M059J (cell line): ENCODE measurements around the gene RAB3B. TPM values are rescaled to one million over a fixed set of nuclear protein-coding genes. Genes with fewer than 3 reads are reported as not detected.
"Not testable (repeated sequence)": the region's sequence is repeated elsewhere in the genome, so short reads cannot be mapped to it uniquely, and the experiment has no call there.

Experiments
- DNase-seq: peaks from one replicate; pipeline ENCODE4 v3.0.0-alpha.2; 2012; ENCODE audit warnings: low read depth
- total RNA-seq: library from RNA; depleted of rRNA; stranded (reverse); fragments of >200 nt; shearing (Covaris generic); gene quantifications from 2 replicates; pipeline ENCODE4 v1.2.3, GENCODE V29; 2014

Gene RAB3B
- total RNA-seq, 1 experiment from 2014 or later = 12.6 TPM

DNA sequence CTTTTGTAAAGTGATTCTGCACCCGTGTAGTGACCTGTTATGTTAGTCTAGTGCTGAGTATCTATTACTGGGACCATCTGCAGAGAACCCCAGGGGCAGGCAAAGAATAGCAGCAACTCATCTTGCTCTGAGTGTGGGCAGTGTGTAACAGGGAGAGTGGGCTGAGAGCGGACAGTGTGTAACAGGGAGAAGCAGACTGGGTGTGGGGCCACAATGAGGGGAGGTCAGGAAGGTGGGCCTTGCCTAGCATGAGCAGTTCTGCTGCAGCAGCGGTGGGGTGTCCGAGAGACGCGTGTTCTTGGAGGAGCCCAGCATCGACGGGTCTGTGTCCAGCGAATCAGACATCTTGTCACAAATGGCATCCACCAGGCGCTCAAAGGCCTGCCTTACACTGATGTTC, 70.8 kb downstream of the RAB3B start:
- no peak for DNase-seq

DNA sequence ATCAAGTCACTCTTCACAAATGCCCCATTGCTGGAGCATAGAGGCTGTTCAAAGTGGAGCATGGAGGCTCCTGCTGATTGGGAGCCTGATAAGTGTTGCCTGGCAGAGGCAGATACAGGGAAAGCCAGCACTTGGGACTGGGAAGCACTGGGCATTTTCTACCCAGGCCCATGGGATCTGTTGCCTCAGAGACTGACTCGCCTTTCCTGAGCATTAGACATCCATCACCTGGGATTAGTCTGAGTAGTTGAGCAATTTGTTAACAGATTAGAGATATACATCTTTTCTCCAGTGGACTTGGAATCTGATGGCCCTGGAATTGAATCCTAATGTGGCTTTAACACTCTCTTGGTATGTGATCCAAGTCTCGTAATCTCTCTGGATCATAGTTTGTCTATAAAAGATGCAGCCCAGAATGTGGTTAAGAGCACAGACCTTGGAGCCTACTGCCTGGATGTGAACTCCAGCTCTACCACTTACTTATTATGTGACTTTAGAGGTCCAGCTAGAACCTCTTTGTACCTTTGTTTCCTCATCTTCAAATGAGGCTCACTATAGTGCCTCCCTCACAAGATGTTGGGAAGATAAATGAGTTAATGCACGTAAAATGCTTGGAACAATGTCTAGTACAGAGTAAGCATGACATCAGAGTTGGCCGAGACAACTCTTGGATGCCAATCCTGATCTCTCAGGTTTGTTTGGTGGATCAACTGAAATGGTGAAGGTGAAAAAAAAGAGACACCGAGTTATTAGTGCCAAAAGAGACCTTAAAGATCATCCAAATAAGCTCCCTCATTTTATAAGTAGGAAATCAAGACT, 73.7 kb downstream of the RAB3B start:
- DNase-seq = peak; percentile 79

- no peak for DNase-seq
Observed at GRCh38 chr1:51915951-51916350, 74.5 kb downstream of the RAB3B start.

DNA sequence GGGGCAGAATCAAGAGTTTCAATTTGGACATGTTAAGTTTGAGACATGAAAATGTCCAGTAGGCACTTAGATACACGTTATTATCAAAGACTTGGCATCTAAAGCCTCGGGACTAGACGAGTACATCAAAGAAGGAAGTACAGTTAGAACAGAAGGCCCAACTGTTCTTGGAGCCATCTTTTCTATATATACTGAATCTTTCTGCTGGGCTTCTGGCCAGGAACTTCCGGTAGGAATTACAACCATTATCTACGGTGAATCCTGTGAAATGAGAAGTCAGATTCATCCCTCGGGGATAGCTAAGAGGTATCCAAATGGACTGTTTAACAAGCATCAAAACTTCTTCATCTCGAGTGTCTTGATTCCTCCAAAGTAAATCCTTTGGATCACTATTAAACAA, 77.6 kb downstream of the RAB3B start:
- DNase-seq = no peak

DNA sequence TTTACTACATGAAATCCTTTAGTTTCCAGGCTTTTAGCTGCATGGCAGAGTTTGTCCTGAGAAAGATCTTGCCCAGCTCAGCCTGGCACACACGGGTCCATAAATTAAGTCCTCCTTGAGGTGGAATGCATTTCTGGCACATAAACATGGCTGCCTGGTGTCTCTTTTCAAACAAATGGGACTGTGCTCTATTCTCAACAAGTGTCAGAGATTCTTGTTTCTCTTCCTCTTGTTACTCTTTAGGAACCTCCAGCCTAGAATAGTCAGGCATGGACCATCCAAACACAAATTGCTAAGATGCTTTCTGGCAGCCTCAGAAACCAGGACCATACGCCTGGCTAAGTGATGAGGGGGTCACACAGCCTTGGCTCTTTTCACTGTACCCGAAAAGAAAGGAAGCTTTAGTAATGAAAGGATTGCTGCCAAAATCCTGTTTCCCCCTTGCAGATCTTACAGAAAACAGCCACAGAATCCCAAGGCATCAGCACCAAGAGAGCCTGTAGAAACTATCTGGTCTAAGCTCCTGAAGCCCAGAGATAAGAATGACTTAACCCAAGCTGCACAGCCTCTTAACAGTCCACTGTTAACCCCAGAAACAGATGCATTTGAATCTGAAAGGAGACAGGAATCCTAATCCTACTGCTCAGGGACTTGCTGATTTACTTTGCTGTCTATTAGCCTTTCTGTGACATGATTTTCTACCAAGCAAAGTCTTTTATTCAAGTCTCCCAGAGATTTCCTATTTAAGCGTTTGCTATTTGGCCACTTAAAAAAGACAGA, 80.1 kb downstream of the RAB3B start:
- no peak for DNase-seq

GRCh38 chr1:51908499-51908898, 82.0 kb downstream of the RAB3B start:
- no peak for DNase-seq

DNA sequence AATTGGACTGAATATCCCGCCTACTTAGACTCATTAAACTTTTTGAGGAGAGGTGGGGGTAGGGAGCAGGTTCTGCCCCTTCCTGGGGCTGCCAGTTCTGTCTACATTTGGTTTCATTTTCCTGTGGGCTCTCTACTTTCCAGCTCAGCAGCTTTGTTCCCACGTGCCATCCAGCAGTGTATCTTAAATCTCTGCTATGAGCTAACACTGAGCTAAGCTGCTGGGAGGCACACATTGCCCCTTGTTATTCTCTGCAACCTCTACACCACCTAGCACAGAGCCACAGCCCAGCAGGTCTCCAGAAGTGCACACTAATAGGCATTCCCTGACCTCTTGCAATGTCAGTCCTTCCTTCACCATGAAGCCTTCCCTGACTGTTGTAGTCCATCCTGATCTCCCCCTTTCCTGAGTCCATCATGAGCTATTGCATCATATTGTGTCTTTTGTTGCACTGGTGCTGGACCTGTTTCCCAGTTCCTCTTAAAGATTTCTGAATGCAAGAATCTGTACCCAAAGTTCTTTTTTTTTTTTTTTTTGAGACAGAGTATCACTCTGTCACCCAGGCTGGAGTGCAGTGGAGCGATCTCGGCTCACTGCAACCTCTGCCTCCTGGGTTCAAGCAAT, 83.3 kb downstream of the RAB3B start:
- peak; percentile 53 for DNase-seq

GRCh38 chr1:51906306-51907078, 84.0 kb downstream of the RAB3B start:
- peak; percentile 77 for DNase-seq

DNA sequence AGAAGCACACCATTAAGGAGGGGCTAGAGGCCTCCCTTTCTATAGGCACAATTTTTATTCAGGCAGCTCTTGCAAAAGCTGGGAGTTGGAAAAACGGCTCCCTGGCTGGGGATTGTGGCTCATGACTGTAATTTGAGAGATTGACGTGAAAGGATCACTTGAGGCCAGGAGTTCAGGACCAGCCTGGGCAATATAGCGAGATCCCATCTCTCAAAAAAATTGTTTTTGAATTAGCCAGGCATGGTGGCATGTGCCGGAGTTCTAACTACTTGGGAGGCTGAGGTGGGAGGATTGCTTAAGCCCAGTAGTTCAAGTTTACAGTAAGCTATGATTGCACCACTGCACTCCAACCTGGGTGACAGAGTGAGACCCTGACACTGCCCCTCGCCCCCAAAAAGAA, 88.0 kb downstream of the RAB3B start:
- no peak for DNase-seq

- DNase-seq = no peak
Observed at GRCh38 chr1:51901151-51901550, 89.3 kb downstream of the RAB3B start.

GRCh38 chr1:51899022-51899421, 91.5 kb downstream of the RAB3B start:
- DNase-seq = peak; percentile 5

GRCh38 chr1:51898090-51898734, 92.3 kb downstream of the RAB3B start:
- peak; percentile 95 for DNase-seq

- peak; percentile 89 for DNase-seq
Observed at GRCh38 chr1:51897699-51898031, 92.8 kb downstream of the RAB3B start.

DNA sequence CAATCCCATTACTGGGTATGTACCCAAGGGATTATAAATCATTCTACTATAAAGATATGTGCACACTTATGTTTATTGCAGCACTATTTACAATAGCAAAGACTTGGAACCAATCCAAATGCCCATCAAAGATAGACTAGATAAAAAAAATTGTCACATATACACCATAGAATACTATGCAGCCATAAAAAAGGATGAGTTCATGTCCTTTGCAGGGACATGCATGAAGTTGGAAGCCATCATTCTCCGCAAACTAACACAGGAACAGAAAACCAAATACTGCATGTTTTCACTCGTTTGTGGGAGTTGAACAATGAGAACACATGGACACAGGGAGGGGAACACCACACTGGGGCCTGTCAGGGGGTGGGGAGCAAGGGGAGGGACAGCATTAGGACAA, 95.8 kb downstream of the RAB3B start:
- not testable (repeated sequence) for DNase-seq

DNA sequence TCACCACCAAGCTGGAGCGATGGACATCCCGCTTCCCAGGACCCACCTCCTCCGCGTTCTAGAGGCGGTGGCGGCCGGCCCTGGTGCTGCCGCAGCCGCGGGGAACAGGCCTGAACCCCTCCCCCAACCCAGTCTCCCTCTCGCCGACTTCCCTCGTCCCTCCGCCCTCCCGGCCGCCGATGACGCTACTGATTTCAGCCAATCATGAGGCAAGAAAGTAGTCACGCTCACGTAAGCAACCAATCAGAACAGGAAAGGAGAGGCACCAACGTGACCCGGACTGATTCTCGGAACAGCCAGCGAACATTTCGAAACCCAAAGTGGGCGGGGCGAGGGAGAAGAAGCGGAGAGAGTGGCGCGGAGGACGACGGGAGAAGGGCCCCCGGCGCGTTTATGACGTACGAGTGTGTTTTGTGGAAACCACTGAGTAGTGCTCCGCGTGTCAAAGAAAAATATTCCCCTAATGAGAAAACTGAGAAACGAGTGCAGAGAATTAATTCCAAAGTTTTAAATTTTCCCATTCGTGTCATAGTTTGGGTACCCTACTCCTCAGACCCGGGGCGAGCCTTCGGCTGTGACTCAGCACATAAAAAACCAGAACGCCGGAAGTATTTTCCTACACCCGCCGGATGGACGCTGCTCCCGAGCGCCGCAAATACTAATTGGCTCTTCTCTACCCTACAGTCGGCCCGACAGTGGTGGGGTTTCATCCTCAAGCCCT, 111.7 kb downstream of the RAB3B start, which contains the start of gene NRDC:
Gene NRDC (minus strand): TSS at position 112 of the 721 bp plus-strand sequence. CDS start 112 bp downstream, outside the sequence.
- DNase-seq = peak; percentile 100

DNA sequence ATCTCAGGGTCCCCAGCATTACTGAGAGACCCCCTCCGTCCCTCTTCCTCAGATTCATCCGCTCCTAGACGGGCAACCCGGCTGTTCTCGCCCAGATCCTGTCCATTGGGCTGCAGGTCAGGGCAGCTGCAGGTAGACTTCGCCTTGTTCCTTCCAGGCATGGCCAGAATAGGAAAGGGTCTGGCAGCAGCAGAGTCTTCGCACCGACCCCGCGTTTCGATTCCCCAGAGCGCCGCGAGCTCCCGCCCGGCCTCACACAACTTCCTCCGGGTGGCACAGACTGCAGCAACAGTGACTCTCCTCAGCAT, 112.2 kb downstream of the RAB3B start:
- no peak for DNase-seq

- DNase-seq = peak; percentile 57
Observed at GRCh38 chr1:51877434-51878307, 112.8 kb downstream of the RAB3B start.

GRCh38 chr1:51875836-51876235, 114.7 kb downstream of the RAB3B start:
- no peak for DNase-seq

DNA sequence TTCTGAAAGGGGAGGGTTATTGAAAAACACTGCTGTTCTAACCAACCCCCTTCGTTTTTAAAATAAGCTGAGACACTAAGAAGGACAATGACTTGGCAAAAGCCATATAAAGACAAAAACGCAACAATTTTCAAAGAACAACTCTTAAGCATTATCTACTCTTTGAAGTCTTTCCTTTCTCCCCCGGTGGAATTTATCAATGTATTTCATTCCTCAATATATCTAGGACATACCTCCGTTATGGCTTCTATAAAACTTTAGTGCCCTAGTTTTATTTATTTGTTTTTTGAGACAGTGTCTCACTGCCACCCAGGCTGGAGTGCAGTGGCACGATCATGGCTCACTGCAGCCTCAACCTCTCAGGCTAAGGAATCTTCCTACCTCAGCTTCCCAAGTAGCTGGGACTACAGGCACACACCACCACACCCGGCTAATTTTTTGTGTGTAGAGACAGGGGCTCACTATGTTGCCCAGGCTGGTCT, 115.2 kb downstream of the RAB3B start:
- DNase-seq = no peak

GRCh38 chr1:51873270-51873669, 117.2 kb downstream of the RAB3B start:
- DNase-seq = not testable (repeated sequence)
